ENCODE results near the gene HS6ST3. TPM values are rescaled to one million over a fixed set of nuclear protein-coding genes. Genes with fewer than 3 reads are reported as not detected.

HS6ST3 gene
- total RNA-seq, 1 donor from 2014 or later = 3.0 TPM

DNA sequence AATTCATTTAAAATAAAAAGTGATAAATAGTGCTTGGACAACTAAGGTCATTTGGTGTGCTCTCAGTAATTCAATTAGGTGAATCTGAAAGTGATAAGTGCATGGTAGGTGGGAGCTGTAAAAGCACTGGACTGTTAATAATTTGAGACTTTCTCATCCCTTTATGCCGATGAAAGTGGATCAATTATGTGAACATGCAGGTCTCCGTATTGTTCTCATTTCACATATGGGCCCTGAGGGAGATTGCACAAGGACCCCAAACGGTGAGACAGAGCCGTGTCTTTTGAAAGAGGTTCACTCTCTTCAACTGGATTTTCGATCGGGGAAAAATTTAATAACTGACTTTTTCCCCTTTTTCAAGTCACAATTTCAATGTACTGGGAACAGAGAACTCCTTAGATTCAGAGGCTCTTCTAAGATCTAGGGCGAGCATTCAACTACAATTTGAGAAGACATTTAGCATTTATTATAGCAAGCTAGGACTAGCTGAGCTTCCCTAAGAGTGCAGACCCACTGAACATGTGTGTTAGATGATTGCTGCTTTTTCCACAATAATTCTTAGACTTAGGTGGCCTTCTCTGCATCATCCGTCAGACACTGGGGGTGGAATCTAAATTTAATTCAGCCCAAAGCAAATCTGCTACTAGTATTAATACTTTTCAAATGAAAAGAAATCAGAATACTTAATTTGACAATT lies 556.8 kb downstream of the HS6ST3 start:
- peaks cover 0 to 15% of the 10 kb centered on the region in 2 donors for H3K9me3 ChIP-seq
- H3K4me3 ChIP-seq = no peak overlapping the region
- DNase-seq (ENCODE audit: low spot score in 2 of 2) = no peak
- H3K27ac ChIP-seq = no peak overlapping the region
- H3K4me1 ChIP-seq = no peaks in the 10 kb centered on the region
- TF ChIP-seq, protein P1, sequence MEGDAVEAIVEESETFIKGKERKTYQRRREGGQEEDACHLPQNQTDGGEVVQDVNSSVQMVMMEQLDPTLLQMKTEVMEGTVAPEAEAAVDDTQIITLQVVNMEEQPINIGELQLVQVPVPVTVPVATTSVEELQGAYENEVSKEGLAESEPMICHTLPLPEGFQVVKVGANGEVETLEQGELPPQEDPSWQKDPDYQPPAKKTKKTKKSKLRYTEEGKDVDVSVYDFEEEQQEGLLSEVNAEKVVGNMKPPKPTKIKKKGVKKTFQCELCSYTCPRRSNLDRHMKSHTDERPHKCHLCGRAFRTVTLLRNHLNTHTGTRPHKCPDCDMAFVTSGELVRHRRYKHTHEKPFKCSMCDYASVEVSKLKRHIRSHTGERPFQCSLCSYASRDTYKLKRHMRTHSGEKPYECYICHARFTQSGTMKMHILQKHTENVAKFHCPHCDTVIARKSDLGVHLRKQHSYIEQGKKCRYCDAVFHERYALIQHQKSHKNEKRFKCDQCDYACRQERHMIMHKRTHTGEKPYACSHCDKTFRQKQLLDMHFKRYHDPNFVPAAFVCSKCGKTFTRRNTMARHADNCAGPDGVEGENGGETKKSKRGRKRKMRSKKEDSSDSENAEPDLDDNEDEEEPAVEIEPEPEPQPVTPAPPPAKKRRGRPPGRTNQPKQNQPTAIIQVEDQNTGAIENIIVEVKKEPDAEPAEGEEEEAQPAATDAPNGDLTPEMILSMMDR (IDR thresholded peaks at IDR 0.05) = no peak
- intact Hi-C loops (cut with DNase I) = no loop called here
- H3K27me3 ChIP-seq = no peaks in the 10 kb centered on the region
- H3K36me3 ChIP-seq = no peaks in the 10 kb centered on the region

- H3K4me3 ChIP-seq = no peak overlapping the region
- no peak overlapping the region for H3K27ac ChIP-seq
- DNase-seq (ENCODE audit: low spot score in 2 of 2) = no peak
- H3K36me3 ChIP-seq = no peaks in the 10 kb centered on the region
- TF ChIP-seq, protein P1 (IDR thresholded peaks at IDR 0.05) = no peak
- no peaks in the 10 kb centered on the region for H3K4me1 ChIP-seq
- intact Hi-C loops (cut with DNase I) = no loop called here
- H3K27me3 ChIP-seq = no peaks in the 10 kb centered on the region
- H3K9me3 ChIP-seq = no peaks in the 10 kb centered on the region
These were observed 560.5 kb downstream of the HS6ST3 start for GRCh38 chr13:96650301-96650886.

DNA sequence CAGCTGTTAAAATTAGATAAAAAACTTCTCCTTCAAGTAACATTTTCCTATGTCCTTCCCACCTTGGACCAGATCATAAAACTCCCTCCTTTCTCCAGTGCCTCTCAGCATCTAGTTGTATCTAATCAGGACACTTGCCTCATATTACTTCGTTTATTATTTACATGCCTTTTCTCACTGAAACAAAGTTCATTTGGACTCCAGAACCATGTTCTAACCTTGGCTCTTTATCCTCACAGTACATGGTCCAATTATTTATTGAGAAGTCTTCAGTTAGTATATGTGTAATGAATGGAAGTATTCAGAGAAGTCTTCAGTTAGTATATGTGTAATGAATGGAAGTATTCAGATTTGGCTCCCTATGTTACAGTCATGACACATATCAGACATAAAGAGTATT lies 561.7 kb downstream of the HS6ST3 start:
- no peaks in the 10 kb centered on the region for H3K9me3 ChIP-seq
- H3K27me3 ChIP-seq = no peaks in the 10 kb centered on the region
- no peak overlapping the region for H3K27ac ChIP-seq
- H3K4me3 ChIP-seq = no peak overlapping the region
- no peak for DNase-seq (ENCODE audit: low spot score in 2 of 2)
- H3K36me3 ChIP-seq = no peaks in the 10 kb centered on the region
- H3K4me1 ChIP-seq = no peaks in the 10 kb centered on the region
- TF ChIP-seq, protein P1 (IDR thresholded peaks at IDR 0.05) = no peak
- intact Hi-C loops (cut with DNase I) = no loop called here

GRCh38 chr13:96652506-96652905 lies 562.6 kb downstream of the HS6ST3 start:
- TF ChIP-seq, protein P1 (IDR thresholded peaks at IDR 0.05) = no peak
- Histone ChIP-seq H3K27ac (no peak overlapping the region), H3K27me3 (no peaks in the 10 kb centered on the region), H3K9me3 (no peaks in the 10 kb centered on the region), H3K36me3 (no peaks in the 10 kb centered on the region), H3K4me3 (no peak overlapping the region), H3K4me1 (no peaks in the 10 kb centered on the region)
- intact Hi-C loops (cut with DNase I) = no loop called here
- no peak for DNase-seq (ENCODE audit: low spot score in 2 of 2)

DNA sequence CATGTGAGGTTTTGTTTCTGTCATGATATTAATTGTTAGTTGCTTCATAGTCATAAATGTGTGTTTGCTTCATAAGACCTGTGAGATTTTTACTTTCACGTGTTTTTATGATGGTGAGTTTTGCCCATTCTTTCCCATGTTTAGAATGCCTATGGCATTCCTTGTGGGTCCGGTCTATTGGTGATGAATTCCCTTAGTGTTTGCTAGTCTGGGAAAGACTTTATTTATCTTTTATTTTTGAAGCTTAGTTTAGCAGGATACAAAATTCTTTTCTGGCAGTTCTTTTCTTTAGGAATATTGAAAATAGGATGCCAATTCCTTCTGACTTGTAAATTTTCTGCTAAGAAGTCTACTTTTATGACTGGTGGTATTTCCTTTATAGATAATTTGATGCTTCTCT lies 571.7 kb downstream of the HS6ST3 start:
- Histone ChIP-seq H3K36me3 (no peaks in the 10 kb centered on the region), H3K4me3 (no peak overlapping the region), H3K4me1 (no peaks in the 10 kb centered on the region), H3K27ac (no peak overlapping the region), H3K27me3 (no peaks in the 10 kb centered on the region), H3K9me3 (peaks cover 0 to 8% of the 10 kb centered on the region in 2 donors)
- DNase-seq (ENCODE audit: low spot score in 2 of 2) = no peak
- intact Hi-C loops (cut with DNase I) = no loop called here
- TF ChIP-seq, protein P1 (IDR thresholded peaks at IDR 0.05) = no peak
